GM12873 (cell line): ENCODE measurements around the gene AFTPH.
A peak's percentile ranks its signal among the peaks of the same experiment; 100 is the strongest.

Experiments used
- TF ChIP-seq, protein P1 (sequence below): IDR thresholded peaks from 2 replicates; pipeline ENCODE4 v1.5.1; 2012; ENCODE audit warnings: low read depth, mild to moderate bottlenecking, moderate library complexity, low read length, control low read depth; ENCODE audit not compliant: insufficient read depth; ENCODE audit errors: missing control alignments

The AFTPH gene

DNA sequence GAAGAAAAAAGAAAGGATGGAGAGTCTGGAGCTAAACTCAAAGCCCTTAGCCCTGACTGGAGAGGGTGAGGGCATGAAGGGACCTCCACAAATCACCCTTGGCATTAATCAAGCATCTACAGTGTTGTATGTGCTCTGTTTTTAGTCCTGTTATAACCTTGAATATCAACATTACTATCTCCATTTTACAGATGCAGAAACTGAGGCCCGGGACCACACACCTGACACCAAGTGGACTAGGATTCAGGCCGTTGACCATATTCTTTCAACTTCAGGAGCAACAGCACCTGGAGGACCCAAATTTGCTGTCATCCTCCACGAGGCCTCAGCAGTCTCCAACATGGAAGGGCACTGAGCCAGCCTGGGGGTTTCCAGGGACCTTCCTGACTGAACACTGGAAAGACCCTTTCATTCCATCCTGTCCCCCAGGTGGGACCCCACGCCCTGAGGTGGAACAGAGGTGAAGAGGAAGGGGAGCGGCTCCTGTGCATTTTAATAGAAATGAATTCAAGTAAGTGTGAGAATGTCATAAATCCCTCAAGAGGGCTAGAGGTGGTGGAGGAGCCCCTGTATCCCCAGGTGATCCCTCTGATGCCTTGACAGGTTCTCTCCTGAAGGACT lies 88.6 kb downstream of the AFTPH start:
- TF ChIP-seq, protein P1, sequence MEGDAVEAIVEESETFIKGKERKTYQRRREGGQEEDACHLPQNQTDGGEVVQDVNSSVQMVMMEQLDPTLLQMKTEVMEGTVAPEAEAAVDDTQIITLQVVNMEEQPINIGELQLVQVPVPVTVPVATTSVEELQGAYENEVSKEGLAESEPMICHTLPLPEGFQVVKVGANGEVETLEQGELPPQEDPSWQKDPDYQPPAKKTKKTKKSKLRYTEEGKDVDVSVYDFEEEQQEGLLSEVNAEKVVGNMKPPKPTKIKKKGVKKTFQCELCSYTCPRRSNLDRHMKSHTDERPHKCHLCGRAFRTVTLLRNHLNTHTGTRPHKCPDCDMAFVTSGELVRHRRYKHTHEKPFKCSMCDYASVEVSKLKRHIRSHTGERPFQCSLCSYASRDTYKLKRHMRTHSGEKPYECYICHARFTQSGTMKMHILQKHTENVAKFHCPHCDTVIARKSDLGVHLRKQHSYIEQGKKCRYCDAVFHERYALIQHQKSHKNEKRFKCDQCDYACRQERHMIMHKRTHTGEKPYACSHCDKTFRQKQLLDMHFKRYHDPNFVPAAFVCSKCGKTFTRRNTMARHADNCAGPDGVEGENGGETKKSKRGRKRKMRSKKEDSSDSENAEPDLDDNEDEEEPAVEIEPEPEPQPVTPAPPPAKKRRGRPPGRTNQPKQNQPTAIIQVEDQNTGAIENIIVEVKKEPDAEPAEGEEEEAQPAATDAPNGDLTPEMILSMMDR: no peak

DNA sequence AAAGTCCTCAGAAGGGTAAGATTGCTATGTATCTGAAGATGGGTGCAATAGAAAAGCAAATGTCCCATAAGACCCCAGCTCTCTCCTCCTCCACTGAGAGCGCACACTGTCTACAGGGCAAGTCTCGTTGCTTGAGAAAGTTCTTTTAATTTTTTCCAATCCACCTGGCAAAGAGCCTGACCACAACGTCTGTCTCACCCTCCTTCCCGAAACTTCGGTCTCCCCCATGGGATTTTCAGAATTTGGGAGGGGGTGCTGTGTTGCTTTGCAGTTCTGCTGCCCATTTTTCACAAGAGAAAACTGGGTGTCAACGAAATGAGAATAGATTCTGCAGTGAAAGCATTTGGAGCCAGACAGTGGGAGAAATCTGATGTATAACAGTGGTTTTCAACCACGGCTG lies 89.1 kb downstream of the AFTPH start:
- TF ChIP-seq, protein P1: no peak

GRCh38 chr2:64615192-64615763 lies 91.2 kb downstream of the AFTPH start:
- TF ChIP-seq, protein P1: no peak

DNA sequence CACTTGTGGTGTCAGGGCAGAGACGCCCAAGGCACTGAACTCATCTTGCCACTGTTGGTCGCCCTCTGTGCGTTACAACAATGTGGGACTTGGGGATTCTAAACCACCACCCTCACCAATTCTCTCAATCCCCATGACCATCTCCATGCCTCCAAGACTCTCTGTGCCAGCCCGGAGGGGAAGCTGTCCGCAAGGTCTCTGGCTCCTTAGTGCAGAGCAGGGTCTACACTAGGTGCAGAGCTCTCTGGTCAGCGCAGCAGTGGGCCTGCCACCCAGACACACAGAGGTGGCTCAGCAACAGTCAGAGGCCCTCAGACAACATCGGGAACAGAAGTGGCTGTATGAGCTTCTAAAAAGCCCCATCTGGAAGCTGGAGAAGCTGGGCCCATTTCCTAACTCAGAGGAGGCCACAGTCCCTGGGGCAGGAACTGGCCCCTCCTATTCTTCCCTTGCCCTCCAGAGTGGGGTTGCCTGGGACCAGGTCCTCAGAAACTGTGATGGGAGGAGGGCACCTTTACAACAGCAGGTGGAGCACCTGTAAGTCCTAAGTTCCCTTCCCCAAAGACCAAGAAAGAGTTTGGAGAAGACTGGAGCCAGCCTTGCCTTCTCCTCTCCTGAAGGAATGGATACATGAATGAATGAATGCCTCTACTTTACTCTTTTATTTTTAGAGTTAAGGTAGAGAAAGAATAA lies 91.9 kb downstream of the AFTPH start:
- TF ChIP-seq, protein P1: peak; percentile 5

DNA sequence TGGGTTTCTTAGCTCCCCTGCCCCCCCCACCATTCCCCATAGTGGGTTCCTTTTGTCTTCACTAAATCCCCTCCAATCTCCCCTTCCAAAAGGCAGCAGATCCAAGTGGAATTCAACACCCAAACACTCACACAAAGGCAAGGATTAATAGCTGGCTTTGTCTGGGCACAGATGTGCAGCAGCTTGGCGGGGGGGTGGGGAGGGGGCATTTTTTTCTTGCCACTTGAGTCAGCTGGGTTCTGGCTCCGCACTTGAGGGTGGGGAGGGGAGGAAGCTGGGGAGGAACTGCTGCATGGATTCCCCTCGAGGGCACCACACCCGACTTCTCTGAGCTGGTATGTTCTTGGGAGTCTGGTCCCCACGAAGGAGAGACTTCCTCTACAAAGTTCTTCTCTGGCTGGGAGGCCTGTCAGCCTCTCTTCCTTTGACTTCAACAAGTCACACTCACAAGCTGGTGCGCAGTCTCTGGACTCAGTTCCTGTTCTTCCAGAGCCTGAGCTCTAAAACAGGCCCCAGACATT lies 93.6 kb downstream of the AFTPH start:
- TF ChIP-seq, protein P1: no peak

- TF ChIP-seq, protein P1: no peak
Observed at GRCh38 chr2:64620661-64621060, 96.5 kb downstream of the AFTPH start.
